Measurements from ENCODE around the gene POLR1A.

POLR1A gene

GRCh38 chr2:86037795-86038192 is 67.9 kb downstream of the POLR1A start:
- DNase-seq (ENCODE audit: low read depth), result no peak

- DNase-seq (ENCODE audit: low read depth), result peak; percentile 79
These were observed 68.4 kb downstream of the POLR1A start for GRCh38 chr2:86037141-86037794.

GRCh38 chr2:86036669-86037138 is 69.0 kb downstream of the POLR1A start:
- DNase-seq (ENCODE audit: low read depth), result no peak

- peak; percentile 90 for DNase-seq (ENCODE audit: low read depth)
These were observed 69.6 kb downstream of the POLR1A start for GRCh38 chr2:86035883-86036668.

GRCh38 chr2:86035376-86035882 is 70.3 kb downstream of the POLR1A start:
- no peak for DNase-seq (ENCODE audit: low read depth)

- no peak for DNase-seq (ENCODE audit: low read depth)
These were observed 71.7 kb downstream of the POLR1A start for GRCh38 chr2:86033751-86034692.

- DNase-seq (ENCODE audit: low read depth), result no peak
These were observed 72.7 kb downstream of the POLR1A start for GRCh38 chr2:86032861-86033595.

- no peak for DNase-seq (ENCODE audit: low read depth)
These were observed 74.1 kb downstream of the POLR1A start for GRCh38 chr2:86031606-86032005.

GRCh38 chr2:86031151-86031550 is 74.5 kb downstream of the POLR1A start:
- no peak for DNase-seq (ENCODE audit: low read depth)

- no peak for DNase-seq (ENCODE audit: low read depth)
These were observed 75.8 kb downstream of the POLR1A start for GRCh38 chr2:86029873-86030272.

GRCh38 chr2:86028766-86029381 is 76.8 kb downstream of the POLR1A start:
- DNase-seq (ENCODE audit: low read depth), result peak; percentile 40

GRCh38 chr2:86027922-86028765 is 77.5 kb downstream of the POLR1A start:
- DNase-seq (ENCODE audit: low read depth), result no peak

- no peak for DNase-seq (ENCODE audit: low read depth)
These were observed 78.3 kb downstream of the POLR1A start for GRCh38 chr2:86027196-86027921.

GRCh38 chr2:86026744-86027065 is 79.0 kb downstream of the POLR1A start:
- no peak for DNase-seq (ENCODE audit: low read depth)

GRCh38 chr2:86025976-86026743 is 79.5 kb downstream of the POLR1A start:
- DNase-seq (ENCODE audit: low read depth), result no peak

GRCh38 chr2:86025229-86025820 is 80.4 kb downstream of the POLR1A start:
- DNase-seq (ENCODE audit: low read depth), result peak; percentile 15

GRCh38 chr2:86023366-86023712 is 82.3 kb downstream of the POLR1A start:
- no peak for DNase-seq (ENCODE audit: low read depth)

- no peak for DNase-seq (ENCODE audit: low read depth)
These were observed 82.9 kb downstream of the POLR1A start for GRCh38 chr2:86022661-86023365.
